ENCODE data around the gene OR2S2.

OR2S2 gene

GRCh38 chr9:35933550-35934067, 24.3 kb downstream of the OR2S2 start:
- no peak for DNase-seq (ENCODE audit: low read depth)
- H3K4me3 ChIP-seq (ENCODE audit: low read depth, low read length) = no peak overlapping the region
- TF ChIP-seq, protein P1, sequence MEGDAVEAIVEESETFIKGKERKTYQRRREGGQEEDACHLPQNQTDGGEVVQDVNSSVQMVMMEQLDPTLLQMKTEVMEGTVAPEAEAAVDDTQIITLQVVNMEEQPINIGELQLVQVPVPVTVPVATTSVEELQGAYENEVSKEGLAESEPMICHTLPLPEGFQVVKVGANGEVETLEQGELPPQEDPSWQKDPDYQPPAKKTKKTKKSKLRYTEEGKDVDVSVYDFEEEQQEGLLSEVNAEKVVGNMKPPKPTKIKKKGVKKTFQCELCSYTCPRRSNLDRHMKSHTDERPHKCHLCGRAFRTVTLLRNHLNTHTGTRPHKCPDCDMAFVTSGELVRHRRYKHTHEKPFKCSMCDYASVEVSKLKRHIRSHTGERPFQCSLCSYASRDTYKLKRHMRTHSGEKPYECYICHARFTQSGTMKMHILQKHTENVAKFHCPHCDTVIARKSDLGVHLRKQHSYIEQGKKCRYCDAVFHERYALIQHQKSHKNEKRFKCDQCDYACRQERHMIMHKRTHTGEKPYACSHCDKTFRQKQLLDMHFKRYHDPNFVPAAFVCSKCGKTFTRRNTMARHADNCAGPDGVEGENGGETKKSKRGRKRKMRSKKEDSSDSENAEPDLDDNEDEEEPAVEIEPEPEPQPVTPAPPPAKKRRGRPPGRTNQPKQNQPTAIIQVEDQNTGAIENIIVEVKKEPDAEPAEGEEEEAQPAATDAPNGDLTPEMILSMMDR (conservative IDR thresholded peaks at IDR 0.05; ENCODE audit: low read depth, low read length) = no peak

- TF ChIP-seq, protein P1 (conservative IDR thresholded peaks at IDR 0.05; ENCODE audit: low read depth, low read length) = no peak
- no peak overlapping the region for H3K4me3 ChIP-seq (ENCODE audit: low read depth, low read length)
- no peak for DNase-seq (ENCODE audit: low read depth)
These were observed 25.2 kb downstream of the OR2S2 start for GRCh38 chr9:35932735-35933134.

- TF ChIP-seq, protein P1 (conservative IDR thresholded peaks at IDR 0.05; ENCODE audit: low read depth, low read length) = no peak
- H3K4me3 ChIP-seq (ENCODE audit: low read depth, low read length) = no peak overlapping the region
- DNase-seq (ENCODE audit: low read depth) = no peak
These were observed 27.0 kb downstream of the OR2S2 start for GRCh38 chr9:35930989-35931388.

DNA sequence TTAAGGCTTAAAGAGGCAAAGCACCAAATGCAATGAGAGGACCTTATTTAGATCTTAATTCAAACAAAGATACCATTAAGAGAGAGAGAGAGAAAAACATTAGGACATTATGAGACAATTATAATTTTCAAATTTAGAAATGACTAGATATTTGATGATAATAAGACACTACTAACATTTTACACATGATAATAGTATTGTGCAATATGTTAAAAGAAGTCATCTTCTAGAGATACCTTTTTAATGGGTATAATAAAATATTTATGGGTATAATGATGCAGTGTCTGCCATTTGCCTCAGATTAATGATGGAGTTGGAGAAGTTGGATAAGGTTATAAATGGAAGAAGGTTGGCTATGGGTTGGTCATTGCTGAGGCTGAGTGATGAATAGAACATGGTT, 27.4 kb downstream of the OR2S2 start:
- DNase-seq (ENCODE audit: low read depth) = no peak
- H3K4me3 ChIP-seq (ENCODE audit: low read depth, low read length) = no peak overlapping the region
- TF ChIP-seq, protein P1 (conservative IDR thresholded peaks at IDR 0.05; ENCODE audit: low read depth, low read length) = no peak

- TF ChIP-seq, protein P1 (conservative IDR thresholded peaks at IDR 0.05; ENCODE audit: low read depth, low read length) = no peak
- no peak for DNase-seq (ENCODE audit: low read depth)
- no peak overlapping the region for H3K4me3 ChIP-seq (ENCODE audit: low read depth, low read length)
These were observed 28.6 kb downstream of the OR2S2 start for GRCh38 chr9:35929453-35929718.

DNA sequence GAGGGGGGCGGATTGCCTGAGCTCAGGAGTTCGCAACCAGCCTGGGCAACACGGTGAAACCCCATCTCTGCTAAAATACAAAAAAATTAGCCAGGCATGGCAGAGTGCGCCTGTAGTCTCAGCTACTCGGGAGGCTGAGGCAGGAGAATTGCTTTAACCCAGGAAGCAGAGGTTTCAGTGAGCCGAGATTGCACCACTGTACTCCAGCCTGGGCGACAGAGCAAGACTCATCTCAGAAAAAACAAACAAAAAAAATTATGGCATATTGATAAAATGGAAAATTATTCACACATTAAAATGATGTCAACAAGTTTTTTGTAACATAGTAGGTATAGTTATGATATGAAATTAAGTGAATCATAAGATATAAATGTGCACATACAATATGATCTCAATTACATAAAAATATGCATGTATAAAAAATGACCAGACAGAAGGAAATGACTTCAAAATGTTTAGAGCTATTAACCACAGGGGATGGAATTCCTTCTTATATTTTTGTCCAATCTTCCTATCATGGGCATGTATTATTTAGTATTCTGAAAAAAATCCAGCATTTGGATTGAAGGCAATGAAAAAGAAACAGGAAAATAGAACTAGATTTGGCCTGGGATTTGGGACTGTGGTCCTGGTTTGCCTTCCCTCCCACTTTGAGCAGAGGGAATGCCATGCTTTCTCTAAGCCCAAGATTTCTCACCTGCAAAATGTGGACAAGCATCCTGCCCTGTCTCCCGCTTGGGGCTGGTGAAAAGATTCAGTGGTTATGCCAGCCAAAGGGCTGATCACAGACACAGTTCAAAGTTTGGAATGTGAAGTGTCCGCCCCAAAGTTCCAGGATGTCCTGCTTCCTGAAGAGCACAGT, 29.1 kb downstream of the OR2S2 start:
- no peak overlapping the region for H3K4me3 ChIP-seq (ENCODE audit: low read depth, low read length)
- TF ChIP-seq, protein P1 (conservative IDR thresholded peaks at IDR 0.05; ENCODE audit: low read depth, low read length) = no peak
- DNase-seq (ENCODE audit: low read depth) = no peak
